T-helper 17 cell (primary cell): ENCODE data around the gene RPRM. TPM values are rescaled to one million over a fixed set of nuclear protein-coding genes. Genes with fewer than 3 reads are reported as not detected.
A peak's percentile ranks its signal among the peaks of the same experiment; 100 is the strongest.
"Not testable (repeated sequence)": the region's sequence is repeated elsewhere in the genome, so short reads cannot be mapped to it uniquely, and the experiment has no call there.

ENCODE experiments used
- ATAC-seq: fragments of 150-1000 bp; cut with Tn5 transposase; 2 replicates; pipeline ENCODE4 v1.10.0; 2021; ENCODE audit warnings: mild to moderate bottlenecking, moderate library complexity
- DNase-seq, 3 donors: peaks; one replicate each; pipeline versions ENCODE4 v3.0.0 to v3.0.0-alpha.2; 2020 to 2021
- H3K9me3 ChIP-seq: one replicate; pipeline ENCODE4 v1.7.0; 2013; ENCODE audit warnings: low read length, mild to moderate bottlenecking; ENCODE audit not compliant: control insufficient read depth, poor library complexity, severe bottlenecking
- H3K27ac Mint-ChIP-seq: one replicate; pipeline ENCODE4 v1.8.0; 2022; ENCODE audit warnings: mild to moderate bottlenecking, moderate library complexity, mixed read lengths
- H3K27me3 Mint-ChIP-seq: one replicate; pipeline ENCODE4 v1.8.0; 2022; ENCODE audit warnings: mixed read lengths
- H3K36me3 Mint-ChIP-seq: one replicate; pipeline ENCODE4 v1.8.0; 2022; ENCODE audit warnings: low read depth, mixed read lengths
- H3K4me1 Mint-ChIP-seq: one replicate; pipeline ENCODE4 v1.8.0; 2022; ENCODE audit warnings: mild to moderate bottlenecking, mixed read lengths
- H3K4me3 Mint-ChIP-seq: one replicate; pipeline ENCODE4 v1.8.0; 2022; ENCODE audit warnings: mild to moderate bottlenecking, moderate library complexity, mixed read lengths
- total RNA-seq, 4 donors: library from RNA in 2 of 4; stranded (reverse) in 2 of 4; gene quantifications; one replicate each; pipeline ENCODE4 v1.2.3 and lab custom pipeline; 2022 to 2026

RPRM gene
- total RNA-seq, 2 donors from 2014 or later: not detected

GRCh38 chr2:153476816-153477635, 1.5 kb downstream of the RPRM start:
- H3K27ac Mint-ChIP-seq: no peak overlapping the region
- ATAC-seq (no peak), DNase-seq (no peak)
- H3K27me3 Mint-ChIP-seq: peaks cover 63% of the 10 kb centered on the region
- H3K36me3 Mint-ChIP-seq: no peaks in the 10 kb centered on the region
- H3K4me3 Mint-ChIP-seq: peak overlapping the region; percentile 90
- H3K4me1 Mint-ChIP-seq: peaks cover 15% of the 10 kb centered on the region
- no peaks in the 10 kb centered on the region for H3K9me3 ChIP-seq

- H3K27ac Mint-ChIP-seq: no peak overlapping the region
- no peak for ATAC-seq
- peaks cover 15% of the 10 kb centered on the region for H3K4me1 Mint-ChIP-seq
Measured at GRCh38 chr2:153476491-153476815, 2.1 kb downstream of the RPRM start.

GRCh38 chr2:153474876-153475435, 3.6 kb downstream of the RPRM start:
- peaks cover 15% of the 10 kb centered on the region for H3K4me1 Mint-ChIP-seq
- H3K27me3 Mint-ChIP-seq: peaks cover 66% of the 10 kb centered on the region
- DNase-seq (no peak), ATAC-seq (no peak)
- H3K4me3 Mint-ChIP-seq: no peak overlapping the region
- H3K9me3 ChIP-seq: no peaks in the 10 kb centered on the region
- no peaks in the 10 kb centered on the region for H3K36me3 Mint-ChIP-seq
- H3K27ac Mint-ChIP-seq: no peak overlapping the region

More at GRCh38 chr2:153476491-153476815, 2.1 kb downstream of the RPRM start:
- DNase-seq: no peak
- Mint-ChIP-seq H3K27me3 (peaks cover 67% of the 10 kb centered on the region), H3K36me3 (no peaks in the 10 kb centered on the region), H3K4me3 (no peak overlapping the region)
- H3K9me3 ChIP-seq: no peaks in the 10 kb centered on the region

- Mint-ChIP-seq H3K4me1 (peaks cover 15% of the 10 kb centered on the region), H3K4me3 (no peak overlapping the region), H3K36me3 (no peaks in the 10 kb centered on the region), H3K27ac (no peak overlapping the region), H3K27me3 (peaks cover 66% of the 10 kb centered on the region)
- no peaks in the 10 kb centered on the region for H3K9me3 ChIP-seq
- ATAC-seq: no peak
- DNase-seq: no peak
Measured at GRCh38 chr2:153474407-153474806, 4.2 kb downstream of the RPRM start.

GRCh38 chr2:153470867-153471266, 7.7 kb downstream of the RPRM start:
- H3K4me3 Mint-ChIP-seq: no peak overlapping the region
- ATAC-seq: no peak

DNA sequence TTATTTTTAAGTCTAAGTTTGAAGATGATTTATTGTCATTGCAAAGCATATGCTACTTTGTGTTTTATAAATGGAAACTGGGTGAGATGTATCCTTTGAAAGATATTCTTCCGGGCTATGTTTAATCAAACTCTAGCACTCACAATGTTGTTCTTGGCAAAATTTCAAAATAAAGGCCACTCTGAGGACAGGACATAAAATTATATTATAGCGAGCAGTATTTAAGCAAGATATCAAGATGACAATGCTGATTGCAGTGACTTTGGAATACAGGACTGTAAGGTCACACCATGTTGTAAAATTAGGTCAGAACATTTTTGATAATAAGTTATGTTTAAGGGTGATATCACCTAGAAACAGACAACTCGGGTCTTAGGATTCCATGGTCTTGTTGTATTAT, 14.2 kb downstream of the RPRM start:
- H3K9me3 ChIP-seq: no peaks in the 10 kb centered on the region
- Mint-ChIP-seq H3K27ac (no peak overlapping the region), H3K4me1 (peaks cover 2% of the 10 kb centered on the region), H3K4me3 (no peak overlapping the region), H3K36me3 (no peaks in the 10 kb centered on the region), H3K27me3 (peaks cover 46% of the 10 kb centered on the region)
- ATAC-seq: no peak
- DNase-seq: no peak

More at GRCh38 chr2:153470867-153471266, 7.7 kb downstream of the RPRM start:
- H3K9me3 ChIP-seq: no peaks in the 10 kb centered on the region
- no peak for DNase-seq
- no peaks in the 10 kb centered on the region for H3K4me1 Mint-ChIP-seq
- H3K27ac Mint-ChIP-seq: no peak overlapping the region
- peaks cover 52% of the 10 kb centered on the region for H3K27me3 Mint-ChIP-seq
- H3K36me3 Mint-ChIP-seq: no peaks in the 10 kb centered on the region

DNA sequence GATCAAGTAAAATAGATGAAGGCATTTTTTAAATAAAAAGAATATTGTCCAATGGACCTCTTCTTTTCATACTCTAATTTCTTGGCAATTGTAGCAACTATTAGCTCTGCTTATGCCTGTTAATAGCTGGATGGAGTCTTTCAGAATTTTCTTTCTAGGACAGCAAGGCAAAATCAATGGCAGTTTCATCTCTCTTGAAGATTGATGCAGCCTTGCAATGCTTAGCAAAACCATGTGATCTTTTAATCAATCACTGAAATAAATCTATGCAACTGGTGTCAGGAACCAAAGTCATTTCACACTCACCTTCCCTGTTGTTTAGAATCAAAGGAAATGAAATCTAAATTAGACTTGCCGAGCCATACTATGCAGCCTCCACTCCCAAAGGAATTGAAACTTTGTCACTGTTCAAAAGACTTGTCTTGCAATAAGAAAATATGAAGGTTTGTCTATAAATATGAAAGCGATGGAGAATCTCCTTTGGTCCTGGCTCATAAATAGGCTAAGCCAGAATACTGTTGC, 16.2 kb downstream of the RPRM start:
- no peak overlapping the region for H3K27ac Mint-ChIP-seq

DNA sequence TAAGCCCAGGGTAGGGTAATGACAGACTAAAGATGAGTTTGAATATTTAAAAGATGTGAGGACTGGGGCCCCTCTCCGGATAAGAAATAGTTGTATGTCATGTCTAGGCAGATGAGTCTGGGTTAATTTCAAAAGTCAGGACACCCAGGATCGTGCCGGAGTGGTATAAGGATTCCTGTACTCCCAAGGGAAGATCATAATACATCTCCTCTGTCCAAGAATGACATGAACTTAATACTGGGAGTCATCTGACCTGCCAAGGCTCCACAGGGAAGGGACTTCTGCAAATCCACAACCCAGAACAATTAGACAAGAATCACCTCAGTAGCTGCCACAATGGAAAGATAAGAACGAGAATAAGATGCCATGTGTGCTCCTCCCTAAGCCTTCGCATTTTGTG, 17.1 kb downstream of the RPRM start:
- H3K27ac Mint-ChIP-seq: no peak overlapping the region
- DNase-seq (no peak), ATAC-seq (no peak)
- H3K9me3 ChIP-seq: no peaks in the 10 kb centered on the region
- no peak overlapping the region for H3K4me3 Mint-ChIP-seq
- H3K36me3 Mint-ChIP-seq: no peaks in the 10 kb centered on the region
- H3K4me1 Mint-ChIP-seq: peaks cover 2% of the 10 kb centered on the region
- peaks cover 49% of the 10 kb centered on the region for H3K27me3 Mint-ChIP-seq

More for the DNA sequence above, 16.2 kb downstream of the RPRM start:
- H3K27me3 Mint-ChIP-seq: peaks cover 52% of the 10 kb centered on the region
- no peak for ATAC-seq
- peaks cover 2% of the 10 kb centered on the region for H3K4me1 Mint-ChIP-seq
- H3K4me3 Mint-ChIP-seq: no peak overlapping the region
- H3K36me3 Mint-ChIP-seq: no peaks in the 10 kb centered on the region
- no peak for DNase-seq
- H3K9me3 ChIP-seq: no peaks in the 10 kb centered on the region

DNA sequence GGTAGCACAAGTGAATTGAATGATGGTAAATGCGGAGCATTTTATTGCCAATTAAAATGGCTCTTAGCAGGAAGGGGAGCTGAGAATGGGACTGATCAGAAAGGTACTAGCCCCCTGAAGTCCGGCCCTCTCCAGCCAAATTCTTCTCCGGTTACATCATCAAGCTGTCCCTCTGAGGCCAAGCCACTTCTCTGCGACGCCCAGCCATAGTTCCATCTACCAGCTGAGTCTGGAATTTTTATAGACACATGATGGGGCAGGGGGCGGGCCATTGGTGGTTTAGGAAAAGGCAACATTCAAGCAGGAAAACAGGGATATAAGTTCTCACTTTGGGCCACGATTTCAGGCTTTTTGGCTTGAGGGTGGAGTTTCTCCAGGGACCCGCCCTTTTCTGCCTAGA, 22.7 kb downstream of the RPRM start:
- no peak for ATAC-seq
- Mint-ChIP-seq H3K36me3 (no peaks in the 10 kb centered on the region), H3K4me1 (peaks cover 2% of the 10 kb centered on the region)

GRCh38 chr2:153455403-153455802, 23.2 kb downstream of the RPRM start:
- ATAC-seq: no peak
- H3K4me3 Mint-ChIP-seq: no peak overlapping the region

More for the DNA sequence above, 22.7 kb downstream of the RPRM start:
- DNase-seq: no peak
- H3K27me3 Mint-ChIP-seq: peaks cover 22% of the 10 kb centered on the region
- H3K9me3 ChIP-seq: no peaks in the 10 kb centered on the region
- H3K4me3 Mint-ChIP-seq: no peak overlapping the region
- no peak overlapping the region for H3K27ac Mint-ChIP-seq

GRCh38 chr2:153451611-153452010, 27.0 kb downstream of the RPRM start:
- H3K27me3 Mint-ChIP-seq: peaks cover 5% of the 10 kb centered on the region
- no peak overlapping the region for H3K27ac Mint-ChIP-seq
- DNase-seq: no peak
- no peaks in the 10 kb centered on the region for H3K9me3 ChIP-seq
- H3K36me3 Mint-ChIP-seq: no peaks in the 10 kb centered on the region
- ATAC-seq: no peak
- no peak overlapping the region for H3K4me3 Mint-ChIP-seq
- H3K4me1 Mint-ChIP-seq: peaks cover 2% of the 10 kb centered on the region

More at GRCh38 chr2:153455403-153455802, 23.2 kb downstream of the RPRM start:
- DNase-seq: no peak
- no peaks in the 10 kb centered on the region for H3K9me3 ChIP-seq
- Mint-ChIP-seq H3K27ac (no peak overlapping the region), H3K36me3 (no peaks in the 10 kb centered on the region), H3K27me3 (peaks cover 24% of the 10 kb centered on the region), H3K4me1 (peaks cover 2% of the 10 kb centered on the region)

GRCh38 chr2:153443106-153443505, 35.5 kb downstream of the RPRM start:
- Mint-ChIP-seq H3K4me3 (no peak overlapping the region), H3K36me3 (no peaks in the 10 kb centered on the region), H3K27me3 (no peaks in the 10 kb centered on the region), H3K27ac (no peak overlapping the region), H3K4me1 (no peaks in the 10 kb centered on the region)
- DNase-seq: no peak
- no peaks in the 10 kb centered on the region for H3K9me3 ChIP-seq
- no peak for ATAC-seq

GRCh38 chr2:153442616-153443015, 35.9 kb downstream of the RPRM start:
- DNase-seq, H3K4me1 Mint-ChIP-seq, H3K9me3 ChIP-seq, H3K36me3 Mint-ChIP-seq, H3K4me3 Mint-ChIP-seq, ATAC-seq, H3K27me3 Mint-ChIP-seq, H3K27ac Mint-ChIP-seq: not testable (repeated sequence)
